ENCODE measurements around the gene SLC19A3.
"Not testable (repeated sequence)": the region's sequence is repeated elsewhere in the genome, so short reads cannot be mapped to it uniquely, and the experiment has no call there.

The SLC19A3 gene

GRCh38 chr2:227717687-227718567 is at the start of gene SLC19A3:
Gene SLC19A3, minus strand, starts transcription at chr2:227718028. Its CDS starts 15,710 bp downstream, at chr2:227702318.
- no peaks in the 10 kb centered on the region for H3K9me3 Mint-ChIP-seq (ENCODE audit: low read depth)
- H3K4me3 Mint-ChIP-seq: no peak within 1 kb of the TSS
- H3K36me3 Mint-ChIP-seq: no peaks in the 10 kb centered on the region
- peaks cover 3% of the 10 kb centered on the region for H3K4me1 Mint-ChIP-seq (ENCODE audit: low read depth)
- peaks cover 13% of the 10 kb centered on the region for H3K27me3 Mint-ChIP-seq
- H3K27ac Mint-ChIP-seq: no peak within 1 kb of the TSS

GRCh38 chr2:227766373-227766883 is 48.6 kb upstream of the SLC19A3 start:
- Mint-ChIP-seq H3K27ac (no peak overlapping the region), H3K9me3 (ENCODE audit: low read depth) (no peaks in the 10 kb centered on the region), H3K27me3 (no peaks in the 10 kb centered on the region), H3K4me3 (no peak overlapping the region), H3K36me3 (no peaks in the 10 kb centered on the region), H3K4me1 (ENCODE audit: low read depth) (peaks cover 1% of the 10 kb centered on the region)

GRCh38 chr2:227765788-227766372 is 48.1 kb upstream of the SLC19A3 start:
- Mint-ChIP-seq H3K9me3 (ENCODE audit: low read depth) (no peaks in the 10 kb centered on the region), H3K4me3 (no peak overlapping the region), H3K36me3 (no peaks in the 10 kb centered on the region), H3K4me1 (ENCODE audit: low read depth) (peaks cover 1% of the 10 kb centered on the region), H3K27me3 (no peaks in the 10 kb centered on the region), H3K27ac (no peak overlapping the region)

- Mint-ChIP-seq H3K4me1 (ENCODE audit: low read depth) (peaks cover 1% of the 10 kb centered on the region), H3K9me3 (ENCODE audit: low read depth) (no peaks in the 10 kb centered on the region), H3K4me3 (no peak overlapping the region), H3K36me3 (no peaks in the 10 kb centered on the region), H3K27ac (no peak overlapping the region), H3K27me3 (no peaks in the 10 kb centered on the region)
Measured at GRCh38 chr2:227761740-227762476, 44.1 kb upstream of the SLC19A3 start.

- no peak overlapping the region for H3K27ac Mint-ChIP-seq
- no peaks in the 10 kb centered on the region for H3K9me3 Mint-ChIP-seq (ENCODE audit: low read depth)
- no peaks in the 10 kb centered on the region for H3K36me3 Mint-ChIP-seq
- H3K27me3 Mint-ChIP-seq: no peaks in the 10 kb centered on the region
- no peak overlapping the region for H3K4me3 Mint-ChIP-seq
- no peaks in the 10 kb centered on the region for H3K4me1 Mint-ChIP-seq (ENCODE audit: low read depth)
Measured at GRCh38 chr2:227759411-227760118, 41.7 kb upstream of the SLC19A3 start.

- not testable (repeated sequence) for H3K27ac Mint-ChIP-seq
Measured at GRCh38 chr2:227756261-227756660, 38.4 kb upstream of the SLC19A3 start.

GRCh38 chr2:227748079-227748478 is 30.3 kb upstream of the SLC19A3 start:
- no peak overlapping the region for H3K4me3 Mint-ChIP-seq
- peaks cover 4% of the 10 kb centered on the region for H3K27me3 Mint-ChIP-seq
- no peaks in the 10 kb centered on the region for H3K4me1 Mint-ChIP-seq (ENCODE audit: low read depth)
- H3K36me3 Mint-ChIP-seq: no peaks in the 10 kb centered on the region
- H3K9me3 Mint-ChIP-seq (ENCODE audit: low read depth): no peaks in the 10 kb centered on the region
- H3K27ac Mint-ChIP-seq: no peak overlapping the region

More at GRCh38 chr2:227756261-227756660, 38.4 kb upstream of the SLC19A3 start:
- not testable (repeated sequence) for H3K4me3 Mint-ChIP-seq; H3K9me3 Mint-ChIP-seq (ENCODE audit: low read depth); H3K4me1 Mint-ChIP-seq (ENCODE audit: low read depth); H3K36me3 Mint-ChIP-seq; H3K27me3 Mint-ChIP-seq

GRCh38 chr2:227745594-227745993 is 27.8 kb upstream of the SLC19A3 start, which contains the start of gene SCYGR8:
Gene SCYGR8, plus strand, starts transcription at chr2:227745894. Its CDS starts 0 bp downstream, at chr2:227745894.
- no peak within 1 kb of the TSS for H3K27ac Mint-ChIP-seq
- no peaks in the 10 kb centered on the region for H3K36me3 Mint-ChIP-seq
- H3K4me1 Mint-ChIP-seq (ENCODE audit: low read depth): no peaks in the 10 kb centered on the region
- no peaks in the 10 kb centered on the region for H3K9me3 Mint-ChIP-seq (ENCODE audit: low read depth)
- H3K4me3 Mint-ChIP-seq: no peak within 1 kb of the TSS
- H3K27me3 Mint-ChIP-seq: peaks cover 4% of the 10 kb centered on the region

GRCh38 chr2:227740705-227741104 is 22.9 kb upstream of the SLC19A3 start:
- not testable (repeated sequence) for H3K4me1 Mint-ChIP-seq (ENCODE audit: low read depth); H3K27me3 Mint-ChIP-seq; H3K4me3 Mint-ChIP-seq; H3K9me3 Mint-ChIP-seq (ENCODE audit: low read depth); H3K36me3 Mint-ChIP-seq; H3K27ac Mint-ChIP-seq

GRCh38 chr2:227739351-227739750 is 21.5 kb upstream of the SLC19A3 start:
- no peak overlapping the region for H3K4me3 Mint-ChIP-seq
- peaks cover 5% of the 10 kb centered on the region for H3K27me3 Mint-ChIP-seq
- H3K9me3 Mint-ChIP-seq (ENCODE audit: low read depth): no peaks in the 10 kb centered on the region
- H3K36me3 Mint-ChIP-seq: no peaks in the 10 kb centered on the region
- H3K27ac Mint-ChIP-seq: no peak overlapping the region
- no peaks in the 10 kb centered on the region for H3K4me1 Mint-ChIP-seq (ENCODE audit: low read depth)

GRCh38 chr2:227728035-227728434 is 10.2 kb upstream of the SLC19A3 start, which contains the start of gene SCYGR7:
Gene SCYGR7, plus strand, starts transcription at chr2:227728335. Its CDS starts 0 bp downstream, at chr2:227728335.
- Mint-ChIP-seq H3K4me1 (ENCODE audit: low read depth) (no peaks in the 10 kb centered on the region), H3K36me3 (no peaks in the 10 kb centered on the region), H3K27me3 (peaks cover 10% of the 10 kb centered on the region), H3K27ac (no peak within 1 kb of the TSS), H3K9me3 (ENCODE audit: low read depth) (no peaks in the 10 kb centered on the region), H3K4me3 (no peak within 1 kb of the TSS)

- H3K36me3 Mint-ChIP-seq: no peaks in the 10 kb centered on the region
- peaks cover 16% of the 10 kb centered on the region for H3K27me3 Mint-ChIP-seq
- H3K4me1 Mint-ChIP-seq (ENCODE audit: low read depth): no peaks in the 10 kb centered on the region
- no peak within 1 kb of the TSS for H3K27ac Mint-ChIP-seq
- H3K4me3 Mint-ChIP-seq: no peak within 1 kb of the TSS
- no peaks in the 10 kb centered on the region for H3K9me3 Mint-ChIP-seq (ENCODE audit: low read depth)
Measured at GRCh38 chr2:227724394-227725039, 6.7 kb upstream of the SLC19A3 start, which contains the start of gene SCYGR6. Gene SCYGR6, minus strand, starts transcription at chr2:227724757. Its CDS starts 0 bp downstream, at chr2:227724757.

- not testable (repeated sequence) for H3K4me1 Mint-ChIP-seq (ENCODE audit: low read depth); H3K27ac Mint-ChIP-seq; H3K36me3 Mint-ChIP-seq; H3K9me3 Mint-ChIP-seq (ENCODE audit: low read depth); H3K4me3 Mint-ChIP-seq
- H3K27me3 Mint-ChIP-seq: peaks cover 19% of the 10 kb centered on the region
Measured at GRCh38 chr2:227722821-227723220, 5.0 kb upstream of the SLC19A3 start.

- H3K27ac Mint-ChIP-seq: no peak overlapping the region
- peaks cover 14% of the 10 kb centered on the region for H3K27me3 Mint-ChIP-seq
- H3K9me3 Mint-ChIP-seq (ENCODE audit: low read depth): no peaks in the 10 kb centered on the region
- no peak overlapping the region for H3K4me3 Mint-ChIP-seq
- H3K36me3 Mint-ChIP-seq: no peaks in the 10 kb centered on the region
- peaks cover 3% of the 10 kb centered on the region for H3K4me1 Mint-ChIP-seq (ENCODE audit: low read depth)
Measured at GRCh38 chr2:227720680-227721079, 2.9 kb upstream of the SLC19A3 start.
